Thoracic aorta (tissue), 2 donors: ENCODE measurements around the gene KCNQ4. TPM values are rescaled to one million over a fixed set of nuclear protein-coding genes. Genes with fewer than 3 reads are reported as not detected.

Experiments
- ATAC-seq: fragments of 150-250 bp; one replicate; pipeline ENCODE4 v1.8.0; 2017; ENCODE audit warnings: low read depth; ENCODE audit not compliant: insufficient number of reproducible peaks, low FRiP score
- DNase-seq: peaks from one replicate; pipeline ENCODE4 v3.0.0-alpha.2; 2020; ENCODE audit warnings: low spot score
- H3K27ac ChIP-seq, 2 donors: fragments of 200-600 bp; sonication (generic); 1 replicate in 1 of 2; 2 replicates in 1 of 2; pipeline ENCODE4 v1.5.1; 2016; ENCODE audit warnings: mild to moderate bottlenecking in 2 of 2, moderate library complexity in 2 of 2
- H3K27me3 ChIP-seq: fragments of 200-600 bp; sonication (generic); replicated peaks from 2 replicates; pipeline ENCODE4 v1.6.0; 2016; ENCODE audit warnings: mild to moderate bottlenecking; ENCODE audit not compliant: insufficient read depth
- H3K36me3 ChIP-seq: fragments of 200-600 bp; sonication (generic); one replicate; pipeline ENCODE4 v1.5.1; 2016
- H3K4me1 ChIP-seq, 2 donors: fragments of 200-600 bp; sonication (generic); 1 replicate in 1 of 2; 2 replicates in 1 of 2; pipeline versions ENCODE4 v1.5.1 to v1.6.0; 2016; ENCODE audit warnings: low read depth in 2 of 2, mild to moderate bottlenecking in 1 of 2; ENCODE audit not compliant: control insufficient read depth in 1 of 2
- H3K4me3 ChIP-seq: fragments of 200-600 bp; sonication (generic); 2 replicates; pipeline ENCODE4 v1.5.1; 2016; ENCODE audit warnings: mild to moderate bottlenecking
- H3K9me3 ChIP-seq: fragments of 200-600 bp; sonication (generic); 2 replicates; pipeline ENCODE4 v1.5.1; 2016
- CTCF ChIP-seq: fragments of 200-600 bp; sonication (generic); IDR thresholded peaks from one replicate; pipeline ENCODE4 v1.5.1; 2019; ENCODE audit warnings: antibody characterized with exemption
- total RNA-seq, 2 donors: library from RNA; depleted of rRNA; stranded (reverse); fragments of >200 nt; gene quantifications; one replicate each; pipeline versions ENCODE4 v1.1.0 to v1.2.3, GENCODE V29; 2016

The KCNQ4 gene
- total RNA-seq, 2 donors from 2014 or later: 5.7 to 11.5 TPM

GRCh38 chr1:40798366-40799281 is 15.0 kb downstream of the KCNQ4 start:
- Histone ChIP-seq H3K9me3 (no peaks in the 10 kb centered on the region), H3K27ac (no peak overlapping the region), H3K4me1 (peaks cover 29 to 64% of the 10 kb centered on the region in 2 donors), H3K36me3 (no peaks in the 10 kb centered on the region), H3K4me3 (no peak overlapping the region), H3K27me3 (no peaks in the 10 kb centered on the region)
- TF ChIP-seq CTCF: no peak
- DNase-seq (no peak), ATAC-seq (no peak)

GRCh38 chr1:40799351-40799867 is 15.8 kb downstream of the KCNQ4 start:
- no peaks in the 10 kb centered on the region for H3K27me3 ChIP-seq
- H3K36me3 ChIP-seq: no peaks in the 10 kb centered on the region
- TF ChIP-seq CTCF: no peak
- no peaks in the 10 kb centered on the region for H3K9me3 ChIP-seq
- H3K4me3 ChIP-seq: no peak overlapping the region
- DNase-seq (no peak), ATAC-seq (no peak)
- peaks cover 29 to 64% of the 10 kb centered on the region in 2 donors for H3K4me1 ChIP-seq
- no peak overlapping the region for H3K27ac ChIP-seq

GRCh38 chr1:40801742-40802077 is 18.1 kb downstream of the KCNQ4 start:
- no peaks in the 10 kb centered on the region for H3K36me3 ChIP-seq
- H3K4me3 ChIP-seq: peak overlapping the region; percentile 72
- no peak for TF ChIP-seq CTCF
- H3K27ac ChIP-seq: peak overlapping the region; percentile 74 to 83
- peaks cover 37 to 71% of the 10 kb centered on the region in 2 donors for H3K4me1 ChIP-seq
- no peak for ATAC-seq
- no peak for DNase-seq
- H3K27me3 ChIP-seq: no peaks in the 10 kb centered on the region
- H3K9me3 ChIP-seq: no peaks in the 10 kb centered on the region

GRCh38 chr1:40802078-40802741 is 18.6 kb downstream of the KCNQ4 start:
- DNase-seq (peak; percentile 46), ATAC-seq (peak; percentile 14)
- H3K27ac ChIP-seq: peak overlapping the region; percentile 74 to 83
- H3K9me3 ChIP-seq: no peaks in the 10 kb centered on the region
- no peak for TF ChIP-seq CTCF
- peak overlapping the region; percentile 72 for H3K4me3 ChIP-seq
- H3K36me3 ChIP-seq: no peaks in the 10 kb centered on the region
- H3K4me1 ChIP-seq: peaks cover 38 to 72% of the 10 kb centered on the region in 2 donors
- no peaks in the 10 kb centered on the region for H3K27me3 ChIP-seq

- Histone ChIP-seq H3K4me3 (peak overlapping the region; percentile 72), H3K27ac (peak overlapping the region; percentile 74 to 83), H3K9me3 (no peaks in the 10 kb centered on the region), H3K4me1 (peaks cover 39 to 72% of the 10 kb centered on the region in 2 donors), H3K36me3 (no peaks in the 10 kb centered on the region), H3K27me3 (no peaks in the 10 kb centered on the region)
- DNase-seq: no peak
- no peak for TF ChIP-seq CTCF
- no peak for ATAC-seq
Measured at GRCh38 chr1:40802742-40803113, 19.1 kb downstream of the KCNQ4 start.
